ENCODE data around the gene PLOD2.

Gene PLOD2

DNA sequence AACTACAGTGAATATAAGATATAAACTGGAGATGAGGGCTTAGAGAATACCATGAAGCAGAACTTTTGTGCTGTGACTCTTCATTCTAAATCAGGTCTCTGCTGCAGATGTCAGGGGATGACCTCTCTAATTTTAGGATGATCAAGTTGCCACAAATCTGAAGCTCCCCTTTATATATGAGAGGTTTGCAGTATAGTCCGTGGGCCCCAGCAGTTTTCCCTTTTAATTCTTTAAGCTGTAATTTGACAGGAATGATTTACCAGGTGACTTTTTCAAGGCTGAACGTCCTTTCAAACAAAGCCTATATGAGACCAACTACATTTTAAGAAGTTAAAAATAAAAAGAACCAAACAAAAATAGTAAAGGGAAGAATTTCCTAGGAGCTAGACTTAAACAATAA is 4.9 kb upstream of the PLOD2 start:
- no peak for DNase-seq

DNA sequence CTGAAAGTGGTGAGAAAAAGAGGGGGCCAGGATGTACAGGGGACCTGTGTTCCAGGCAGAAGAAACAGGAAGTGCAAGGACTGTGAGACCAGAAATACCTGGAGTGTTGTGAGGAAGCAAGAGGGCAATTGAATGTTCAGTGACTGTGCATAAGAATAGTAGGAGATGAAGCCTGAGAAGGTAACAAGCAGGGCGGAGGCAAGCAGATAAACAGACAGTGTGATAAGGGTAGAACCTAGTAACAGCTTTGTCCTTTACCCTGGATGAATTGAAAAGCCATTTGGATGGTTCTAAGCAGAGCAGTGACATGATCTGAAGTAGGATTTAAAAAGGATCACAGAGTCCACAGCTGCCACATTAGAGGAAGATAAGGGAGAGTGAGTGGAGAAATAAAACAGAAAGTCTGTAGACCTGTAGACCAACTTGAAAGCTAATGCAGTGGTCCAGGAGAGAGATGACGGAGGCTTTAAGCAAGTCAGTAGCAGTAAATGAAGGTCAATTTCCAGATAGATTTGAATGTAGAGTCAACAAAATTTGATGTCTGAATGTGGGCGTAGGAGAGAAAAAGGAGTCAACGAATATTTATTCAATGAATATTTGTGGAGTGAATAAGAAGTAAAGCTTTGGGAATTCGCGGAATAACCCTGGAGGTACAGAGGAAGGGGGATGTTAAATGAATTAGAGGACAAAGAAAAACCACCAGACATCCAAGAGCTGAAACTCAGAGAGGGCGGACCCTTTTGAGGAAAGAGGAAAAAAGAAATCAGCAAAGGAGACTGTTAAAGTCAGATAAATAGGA is 4.2 kb upstream of the PLOD2 start:
- DNase-seq: no peak

- no peak for DNase-seq
Observed at GRCh38 chr3:146164506-146164905, 3.5 kb upstream of the PLOD2 start.

- DNase-seq: no peak
Observed at GRCh38 chr3:146164071-146164470, 3.1 kb upstream of the PLOD2 start.

DNA sequence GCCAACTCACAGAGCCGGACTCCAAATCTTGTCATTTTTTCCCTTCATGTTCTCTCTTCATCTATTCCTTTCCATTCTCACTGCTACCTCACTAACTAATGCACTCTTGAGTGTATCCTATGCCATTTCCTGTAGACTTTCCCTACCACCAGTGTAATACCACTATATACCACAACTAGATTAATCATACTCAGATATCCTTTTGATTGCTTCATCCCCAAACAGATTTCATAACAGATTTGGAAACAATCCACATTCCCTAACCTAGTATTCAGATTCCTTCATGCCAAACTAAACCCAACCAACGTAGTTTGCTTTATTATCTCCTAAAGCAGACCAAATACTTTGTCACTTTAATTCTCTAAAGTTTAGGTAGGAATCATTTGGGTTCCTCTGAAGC is 2.6 kb upstream of the PLOD2 start:
- no peak for DNase-seq

GRCh38 chr3:146162561-146162960 is 1.6 kb upstream of the PLOD2 start:
- DNase-seq: no peak

DNA sequence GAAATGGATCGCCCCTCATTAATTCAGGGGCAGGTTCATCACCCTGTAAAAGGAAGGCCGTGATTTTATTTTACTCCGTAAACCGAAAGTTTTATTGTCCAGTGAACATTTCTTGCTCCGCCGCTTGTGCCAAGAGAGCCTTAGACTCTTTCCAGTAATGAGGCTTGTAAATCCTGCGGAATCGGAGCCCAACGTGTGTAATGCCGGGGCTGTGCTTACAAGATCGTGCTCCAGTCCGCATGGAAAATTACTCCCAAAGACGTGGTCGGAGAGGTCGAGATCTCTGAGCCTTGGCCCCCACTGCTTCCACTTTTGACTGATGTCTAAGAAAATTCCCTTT is 649 bp upstream of the PLOD2 start:
- no peak for DNase-seq

GRCh38 chr3:146160321-146160963 is 542 bp downstream of the PLOD2 start:
- no peak for DNase-seq

DNA sequence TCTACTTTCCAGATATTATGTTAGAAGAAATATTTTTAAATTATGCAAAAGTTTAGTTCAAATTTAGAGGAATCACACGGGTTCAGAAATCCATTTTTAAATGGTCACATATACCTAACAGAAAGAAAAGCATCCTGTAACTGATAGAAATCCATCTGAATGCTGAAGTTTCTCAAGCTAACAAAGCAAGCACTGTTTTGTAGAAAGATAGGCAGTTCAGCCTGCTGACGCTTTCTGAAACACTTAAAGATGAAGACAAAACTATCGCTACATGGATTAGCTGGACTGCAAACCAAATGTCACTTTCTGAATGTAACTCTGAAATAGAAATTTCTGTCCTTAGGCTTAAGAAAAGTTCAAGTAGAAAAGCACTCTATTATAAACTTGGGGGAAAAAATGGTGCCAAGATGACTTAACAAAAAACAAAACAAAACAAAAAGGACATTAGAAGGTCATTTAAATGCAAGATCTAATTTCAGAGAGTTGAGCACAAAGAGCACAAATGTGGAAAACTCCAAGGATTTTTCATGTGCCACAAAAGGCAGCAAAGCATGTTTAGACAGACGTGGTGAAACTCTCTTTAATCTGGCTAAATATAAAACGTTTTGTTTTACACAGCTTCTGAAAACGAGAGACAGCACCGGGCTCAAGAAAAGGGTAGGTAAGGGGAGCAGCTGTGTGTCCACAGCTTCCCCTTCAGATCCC is 1.2 kb downstream of the PLOD2 start:
- no peak for DNase-seq

DNA sequence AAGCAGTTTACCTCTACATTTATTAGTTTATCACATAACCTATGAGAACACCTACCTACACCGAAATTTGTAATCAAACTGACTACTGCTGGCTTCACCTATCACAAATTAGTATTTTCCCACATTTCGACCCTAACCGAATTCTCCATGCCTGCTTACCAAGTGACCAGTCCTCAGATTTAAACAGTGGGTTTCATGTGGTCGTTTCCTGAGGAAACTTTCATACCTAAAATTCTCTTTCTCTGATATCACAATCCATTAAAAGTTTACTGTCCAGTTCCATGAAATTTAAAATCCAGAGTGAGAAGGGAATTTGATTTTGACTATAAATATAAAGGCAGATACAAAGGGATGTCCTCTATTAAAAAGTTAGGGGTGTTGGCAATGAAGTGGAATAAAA is 1.9 kb downstream of the PLOD2 start:
- DNase-seq: no peak

DNA sequence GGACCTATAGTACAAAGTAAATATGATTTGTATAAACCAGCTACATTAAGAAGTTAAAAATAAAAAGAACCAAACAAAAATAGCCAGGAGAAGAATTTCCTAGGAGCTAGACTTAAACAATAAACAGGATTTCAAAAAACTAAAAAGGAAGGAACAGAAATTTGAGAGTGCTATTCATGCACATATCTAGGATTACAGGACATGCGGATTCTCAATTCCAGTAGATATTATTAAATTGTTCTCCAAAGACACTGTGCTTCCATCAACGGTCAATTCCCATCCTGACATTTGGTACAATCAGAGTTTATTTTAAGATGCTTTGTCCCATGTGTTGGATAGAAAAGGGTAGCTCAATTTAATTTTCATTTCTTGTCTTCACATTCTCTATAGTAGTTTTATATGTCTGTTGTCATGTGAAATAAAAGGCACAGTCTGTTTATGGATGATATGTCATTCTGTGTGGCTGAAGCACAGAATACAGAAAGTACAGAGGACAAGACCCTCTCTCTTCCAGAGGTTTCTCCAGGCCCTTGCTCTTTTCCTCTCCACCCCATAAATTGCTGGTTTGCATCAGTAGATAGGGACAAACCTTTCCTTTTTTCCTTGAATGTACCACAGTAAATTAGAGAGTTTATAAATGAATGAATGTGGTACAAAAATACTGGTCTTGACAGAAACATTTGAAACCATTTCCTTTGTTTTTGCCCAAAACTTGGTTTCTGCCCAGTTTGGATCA is 3.5 kb downstream of the PLOD2 start:
- DNase-seq: no peak

GRCh38 chr3:146156666-146157314 is 4.2 kb downstream of the PLOD2 start:
- DNase-seq: no peak

GRCh38 chr3:146156095-146156494 is 4.9 kb downstream of the PLOD2 start:
- DNase-seq: no peak

DNA sequence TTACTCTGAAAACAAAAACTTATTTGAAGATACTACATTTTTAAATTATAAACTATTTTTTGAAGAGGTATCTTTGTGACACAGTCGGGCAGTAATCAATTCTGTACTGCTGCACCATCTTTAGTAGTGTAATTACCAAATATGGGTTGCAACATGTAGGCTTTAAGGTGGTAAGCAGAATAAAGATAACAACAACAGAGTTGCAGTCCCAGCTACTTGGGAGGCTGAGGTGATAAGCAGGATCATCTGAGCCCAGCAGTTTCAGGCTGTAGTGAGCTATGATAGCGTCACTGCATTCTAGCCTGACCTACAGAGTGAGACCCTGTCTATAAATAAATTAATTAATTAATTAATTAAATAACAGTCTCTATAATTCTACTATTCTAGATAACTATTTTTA is 6.0 kb downstream of the PLOD2 start:
- DNase-seq: no peak

DNA sequence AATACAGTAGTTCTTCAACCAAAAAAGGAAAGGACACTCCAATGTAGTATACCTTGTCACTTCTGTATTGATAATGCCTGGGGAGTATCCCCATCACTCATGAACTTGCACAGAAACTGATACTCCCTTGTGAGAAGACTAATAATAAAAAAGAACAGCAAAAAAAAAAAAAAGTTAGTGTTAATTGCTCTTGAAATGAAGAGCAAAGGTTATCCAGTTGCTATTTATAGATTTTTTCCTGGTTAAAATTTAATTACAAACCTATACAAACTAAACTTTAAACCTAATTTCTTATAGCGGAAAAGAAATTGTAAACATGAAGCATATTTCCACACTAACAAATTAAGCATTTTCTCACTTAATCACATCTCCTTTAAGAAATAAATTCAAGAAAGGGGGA is 6.7 kb downstream of the PLOD2 start:
- DNase-seq: no peak

DNA sequence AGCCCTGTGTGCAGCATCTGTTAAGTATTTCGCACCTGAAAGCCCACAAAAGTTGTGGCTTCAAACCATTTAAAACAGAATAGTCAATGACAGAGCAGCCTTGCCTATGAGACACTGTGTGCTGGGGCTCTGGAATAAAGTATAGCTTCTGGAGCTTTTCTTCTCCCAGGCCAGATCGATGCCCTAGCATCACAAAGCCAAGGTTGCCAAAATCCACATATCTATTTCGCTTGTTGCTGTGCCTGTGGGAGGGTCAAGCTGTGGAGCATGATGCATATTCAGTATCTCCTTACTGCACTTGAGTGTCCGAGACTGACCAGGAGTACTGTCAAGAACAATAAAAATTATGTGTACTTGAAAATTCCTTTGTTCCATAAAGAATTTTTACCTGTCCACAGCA is 7.6 kb downstream of the PLOD2 start:
- no peak for DNase-seq

DNA sequence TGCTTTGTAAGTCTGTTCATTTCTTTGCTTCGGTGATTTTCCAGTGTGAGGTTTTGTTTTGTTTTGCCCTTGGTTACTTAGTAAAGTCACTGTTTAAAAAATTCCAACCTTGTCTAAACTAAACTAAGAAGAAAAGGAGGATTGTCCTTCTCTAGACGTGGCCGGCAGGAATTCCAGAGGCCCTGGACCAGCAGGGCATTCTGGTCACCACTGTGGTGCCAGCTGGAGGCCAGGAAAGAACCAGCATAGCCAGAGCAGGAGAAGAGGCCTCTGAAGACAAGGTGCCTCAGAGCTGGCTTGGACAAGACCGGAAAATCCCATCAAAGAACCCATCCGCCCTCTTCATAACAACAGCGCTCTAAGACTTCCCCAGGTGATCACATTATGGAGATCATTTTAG is 8.2 kb downstream of the PLOD2 start:
- DNase-seq: no peak

DNA sequence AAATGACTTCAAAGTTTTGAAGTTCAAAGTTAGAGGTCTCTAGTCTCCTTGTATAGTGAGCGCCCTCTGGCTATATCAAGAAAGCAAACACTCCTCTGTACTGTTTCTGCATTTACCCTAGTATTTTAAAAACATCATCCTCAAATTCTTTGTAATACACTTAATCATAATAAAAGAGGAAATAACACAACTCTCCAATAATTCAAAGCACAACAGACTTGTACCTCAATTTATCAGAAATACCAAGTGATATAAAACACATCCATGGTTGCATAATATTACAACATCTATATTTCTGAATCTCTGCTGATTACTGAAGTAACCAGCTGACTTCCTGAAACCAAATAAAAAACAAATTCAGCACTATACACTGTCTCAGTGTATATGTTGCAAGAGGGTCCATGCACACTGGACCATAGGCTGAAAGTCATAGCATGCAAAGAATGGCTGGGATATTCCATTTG is 12.5 kb downstream of the PLOD2 start:
- DNase-seq: no peak

DNA sequence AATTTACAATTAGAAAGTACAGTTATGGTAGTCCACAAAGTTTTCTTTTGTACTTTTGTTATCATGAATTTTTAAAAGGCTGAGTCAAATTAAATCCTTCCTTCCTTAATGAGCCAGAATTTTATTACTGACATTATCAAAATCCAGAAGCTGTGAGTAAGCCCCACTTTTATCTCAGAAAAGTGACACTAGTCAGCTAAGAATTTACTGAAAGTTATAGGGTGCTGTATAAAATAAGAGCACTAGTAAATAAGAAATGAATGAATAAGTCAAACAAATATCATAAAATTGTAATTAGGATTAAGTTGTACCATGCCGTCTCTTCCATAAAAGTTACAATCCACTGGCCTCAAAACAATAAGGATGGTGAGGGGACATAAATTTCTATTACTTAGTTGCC is 15.3 kb downstream of the PLOD2 start:
- DNase-seq: no peak

DNA sequence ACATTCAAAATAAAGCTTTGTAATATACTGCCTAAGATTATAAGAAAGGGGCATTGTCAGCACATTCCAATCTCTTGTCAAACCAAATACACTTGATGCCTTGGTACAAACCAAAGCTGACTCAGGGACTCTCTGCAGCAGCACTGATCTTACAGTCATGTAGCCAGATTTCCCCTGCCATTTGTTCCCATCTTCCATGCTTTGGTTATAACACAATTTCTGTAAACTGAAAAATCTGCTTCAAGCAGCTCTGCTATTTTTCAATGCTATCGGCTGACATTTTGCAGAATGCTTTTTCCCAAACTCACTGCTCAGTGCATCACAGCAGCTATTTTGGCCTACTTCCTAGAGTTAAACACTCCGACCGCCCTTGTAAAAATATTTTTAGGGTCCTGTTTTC is 18.2 kb downstream of the PLOD2 start:
- no peak for DNase-seq

GRCh38 chr3:146139586-146140110 is 21.3 kb downstream of the PLOD2 start:
- DNase-seq: no peak

DNA sequence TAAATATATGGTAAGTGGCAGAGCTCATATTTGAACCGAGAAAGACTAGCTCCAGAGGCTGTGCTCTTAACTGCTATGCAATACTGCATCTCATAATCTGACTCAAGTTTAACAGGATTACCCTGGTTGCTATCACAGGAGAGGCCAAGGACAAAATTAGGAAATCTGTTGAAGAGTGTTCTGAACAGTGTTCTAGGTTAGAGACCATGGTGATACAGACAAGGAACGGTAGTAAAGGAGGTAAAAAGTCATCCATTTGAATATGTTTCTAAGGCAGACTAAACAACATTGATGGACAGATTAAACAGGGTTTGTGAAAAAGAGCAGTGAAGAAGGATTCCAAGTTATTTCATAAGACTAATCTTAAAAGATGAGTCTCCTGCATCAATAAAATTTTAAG is 22.1 kb downstream of the PLOD2 start:
- DNase-seq: no peak

DNA sequence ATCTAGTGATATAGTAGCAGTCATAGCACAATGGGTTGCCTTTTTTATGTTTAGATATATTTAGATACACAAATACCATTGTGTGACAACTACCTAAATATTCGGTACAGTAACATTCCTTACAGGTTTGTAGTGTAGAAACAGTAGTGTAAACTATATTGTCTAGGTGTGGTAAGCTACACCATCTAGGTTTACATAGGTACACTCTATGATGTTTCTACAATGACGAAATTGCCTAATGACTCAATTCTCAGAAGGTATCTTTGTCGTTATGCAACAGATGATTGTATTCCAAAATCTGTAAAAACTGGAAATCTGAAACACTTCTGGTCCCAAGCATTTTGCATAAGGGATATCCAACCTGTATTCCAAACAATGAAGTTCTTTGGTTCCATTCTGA is 24.3 kb downstream of the PLOD2 start:
- DNase-seq: no peak
